Ishikawa (cell line): ENCODE data around the gene HOXB8.

Source experiments
- EP300 ChIP-seq: IDR thresholded peaks from 2 replicates; pipeline ENCODE4 v1.6.1; 2012; ENCODE audit warnings: borderline replicate concordance
- NFIC ChIP-seq: IDR thresholded peaks from 2 replicates; pipeline ENCODE4 v1.6.1; 2012
- TCF12 ChIP-seq: IDR thresholded peaks from 2 replicates; pipeline ENCODE4 v1.6.1; 2012; ENCODE audit warnings: low read depth

DNA sequence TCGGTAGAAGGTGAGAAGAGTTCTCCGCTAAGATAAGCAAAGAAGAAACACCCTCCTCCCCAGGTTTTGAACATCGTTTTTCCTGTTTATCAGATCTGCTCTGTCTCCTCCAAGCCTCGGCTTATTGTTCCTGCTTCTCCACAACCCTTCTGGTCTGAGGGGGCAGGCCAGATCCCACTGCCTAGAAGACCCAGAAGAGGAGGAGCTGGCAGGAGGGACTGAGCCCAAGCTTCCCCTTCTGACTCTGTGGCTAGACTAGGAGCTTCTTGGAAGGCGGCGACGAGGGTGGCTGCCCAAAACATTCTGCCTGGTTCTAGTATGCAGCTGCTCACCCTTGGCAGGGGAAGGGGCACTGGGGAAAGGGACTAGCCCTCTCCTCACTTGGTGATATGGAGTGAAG, 16.4 kb downstream of the HOXB8 start:
- no peak for TF ChIP-seq EP300
- no peak for TF ChIP-seq TCF12
- TF ChIP-seq NFIC, result no peak
